Suppressor macrophage (primary cell): Measurements from ENCODE around the gene CNTN2.

Experiments
- DNase-seq, 4 experiments: peaks; one replicate each; pipeline ENCODE4 v3.0.0-alpha.2; 2020 to 2022

Gene CNTN2

GRCh38 chr1:205056188-205056611, 13.2 kb downstream of the CNTN2 start:
- no peak for DNase-seq

GRCh38 chr1:205056956-205057568, 14.1 kb downstream of the CNTN2 start:
- no peak for DNase-seq

GRCh38 chr1:205057808-205058575, 15.0 kb downstream of the CNTN2 start:
- DNase-seq, result no peak

- DNase-seq, result no peak
Observed at GRCh38 chr1:205058853-205059252, 15.8 kb downstream of the CNTN2 start.

GRCh38 chr1:205059660-205060059, 16.6 kb downstream of the CNTN2 start:
- DNase-seq, result no peak

GRCh38 chr1:205060746-205061145, 17.7 kb downstream of the CNTN2 start:
- no peak for DNase-seq

- no peak for DNase-seq
Observed at GRCh38 chr1:205061227-205061626, 18.2 kb downstream of the CNTN2 start.

- peak; percentile 74 to 82 (median 80) for DNase-seq
Observed at GRCh38 chr1:205061665-205062069, 18.7 kb downstream of the CNTN2 start.

GRCh38 chr1:205062319-205062718, 19.3 kb downstream of the CNTN2 start:
- DNase-seq, result no peak

GRCh38 chr1:205062895-205063294, 19.9 kb downstream of the CNTN2 start:
- no peak for DNase-seq

GRCh38 chr1:205064301-205064700, 21.3 kb downstream of the CNTN2 start:
- DNase-seq, result no peak

- no peak for DNase-seq
Observed at GRCh38 chr1:205064741-205065316, 21.8 kb downstream of the CNTN2 start.

GRCh38 chr1:205065666-205066065, 22.7 kb downstream of the CNTN2 start:
- no peak for DNase-seq

- DNase-seq, result peak in 1 of 4 experiments; percentile 9
Observed at GRCh38 chr1:205066141-205066818, 23.3 kb downstream of the CNTN2 start.

- no peak for DNase-seq
Observed at GRCh38 chr1:205067031-205067430, 24.0 kb downstream of the CNTN2 start.

- no peak for DNase-seq
Observed at GRCh38 chr1:205068001-205068400, 25.0 kb downstream of the CNTN2 start.

GRCh38 chr1:205068457-205069040, 25.5 kb downstream of the CNTN2 start:
- DNase-seq, result no peak

- DNase-seq, result no peak
Observed at GRCh38 chr1:205069371-205070125, 26.5 kb downstream of the CNTN2 start.

- DNase-seq, result no peak
Observed at GRCh38 chr1:205071028-205071409, 28.0 kb downstream of the CNTN2 start.

- DNase-seq, result no peak
Observed at GRCh38 chr1:205071801-205072200, 28.8 kb downstream of the CNTN2 start.

- no peak for DNase-seq
Observed at GRCh38 chr1:205072286-205072685, 29.3 kb downstream of the CNTN2 start.

- DNase-seq, result no peak
Observed at GRCh38 chr1:205072881-205073280, 29.9 kb downstream of the CNTN2 start.
